ENCODE results near the gene MPC2.
A peak's percentile ranks its signal among the peaks of the same experiment; 100 is the strongest.
"Not testable (repeated sequence)": the region's sequence is repeated elsewhere in the genome, so short reads cannot be mapped to it uniquely, and the experiment has no call there.

Gene MPC2

DNA sequence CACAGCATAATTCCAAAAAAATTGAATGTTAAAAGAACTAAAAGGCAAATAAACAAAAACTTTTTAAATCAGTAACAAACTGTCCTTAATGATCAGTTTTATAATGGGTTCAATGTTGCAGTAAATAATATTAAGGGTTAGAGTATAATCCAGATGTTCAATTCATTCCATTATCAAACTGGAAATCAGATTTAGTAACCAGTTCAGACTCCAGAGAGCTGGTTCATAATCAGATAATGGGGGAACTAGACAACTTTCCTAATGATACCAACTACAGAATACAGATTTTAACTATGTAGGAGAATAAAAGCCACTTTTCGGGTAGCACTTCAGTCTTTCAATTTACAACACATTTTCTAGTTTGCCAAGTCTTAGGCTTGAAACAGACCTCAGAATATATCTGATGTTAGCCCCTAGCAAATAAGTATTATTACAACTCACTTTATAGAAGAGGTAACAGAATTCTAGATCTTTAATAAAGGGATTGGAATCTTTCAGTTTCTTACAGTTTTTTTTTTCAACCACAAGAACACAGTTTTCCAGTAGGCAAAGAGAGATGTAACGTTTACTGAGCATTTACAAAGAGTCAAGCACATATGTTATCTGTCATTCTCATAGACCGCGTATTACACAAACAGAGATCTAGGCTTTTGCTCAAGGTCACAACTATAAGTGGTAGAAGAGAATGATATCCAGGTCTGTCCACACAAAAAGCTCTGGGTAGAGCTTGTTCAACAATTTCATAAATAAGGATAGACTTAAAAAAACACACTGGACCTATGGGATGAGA, 2.3 kb downstream of the MPC2 start:
- peak; percentile 74 for DNase-seq (ENCODE audit: low spot score)

DNA sequence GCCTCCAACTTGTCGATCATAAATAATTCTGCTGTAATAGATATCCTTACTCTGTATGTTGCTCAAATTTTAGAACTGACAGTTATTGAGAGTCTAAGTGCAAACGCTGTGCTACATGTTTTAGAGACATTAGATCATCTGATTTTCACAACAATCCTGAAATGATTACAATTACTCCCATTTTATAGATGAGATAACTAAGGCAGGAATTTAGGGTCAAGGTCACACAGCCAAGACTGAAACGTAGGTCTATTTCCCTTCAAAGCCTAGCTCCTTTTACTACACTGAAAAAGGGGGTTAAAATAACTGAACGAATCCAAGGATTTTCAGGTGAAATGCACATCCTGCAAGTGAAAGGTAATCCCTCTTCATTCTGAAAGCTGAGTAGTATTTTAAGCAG, 3.1 kb downstream of the MPC2 start:
- DNase-seq (ENCODE audit: low spot score) = no peak

DNA sequence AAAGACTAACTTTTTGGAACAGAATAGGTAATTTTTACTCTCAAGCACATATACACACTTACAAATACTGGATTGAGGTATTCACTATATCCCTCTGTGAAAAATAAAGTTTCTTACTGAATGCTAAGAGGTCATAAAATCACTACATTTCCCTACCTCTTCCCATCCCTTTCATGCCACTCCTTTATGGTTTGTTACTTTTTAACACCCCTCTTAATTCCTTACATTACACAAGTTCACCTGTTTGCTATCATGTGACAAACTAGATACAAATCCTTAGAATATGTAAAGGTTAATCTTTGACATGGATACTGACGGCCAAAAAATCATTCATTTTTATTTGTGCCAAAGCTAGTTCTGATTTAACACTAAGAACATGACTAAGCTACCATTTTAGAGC, 7.1 kb downstream of the MPC2 start:
- no peak for DNase-seq (ENCODE audit: low spot score)

DNA sequence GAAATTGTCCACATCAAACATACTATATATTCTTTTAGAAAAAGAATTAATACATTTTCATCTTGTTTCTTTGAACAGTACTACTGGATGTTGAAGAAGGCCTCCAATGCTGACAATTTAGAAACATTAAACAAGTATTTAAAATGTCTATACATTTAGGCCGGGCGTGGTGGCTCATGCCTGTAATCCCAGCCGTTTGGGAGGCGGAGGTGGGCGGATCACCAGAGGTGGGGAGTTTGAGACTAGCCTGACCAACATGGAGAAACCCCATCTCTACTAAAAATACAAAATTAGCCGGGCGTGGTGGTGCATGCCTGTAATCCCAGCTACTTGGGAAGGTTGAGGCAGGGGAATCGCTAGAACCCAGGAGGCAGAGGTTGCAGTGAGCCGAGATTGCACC, 8.0 kb downstream of the MPC2 start:
- not testable (repeated sequence) for DNase-seq (ENCODE audit: low spot score)

DNA sequence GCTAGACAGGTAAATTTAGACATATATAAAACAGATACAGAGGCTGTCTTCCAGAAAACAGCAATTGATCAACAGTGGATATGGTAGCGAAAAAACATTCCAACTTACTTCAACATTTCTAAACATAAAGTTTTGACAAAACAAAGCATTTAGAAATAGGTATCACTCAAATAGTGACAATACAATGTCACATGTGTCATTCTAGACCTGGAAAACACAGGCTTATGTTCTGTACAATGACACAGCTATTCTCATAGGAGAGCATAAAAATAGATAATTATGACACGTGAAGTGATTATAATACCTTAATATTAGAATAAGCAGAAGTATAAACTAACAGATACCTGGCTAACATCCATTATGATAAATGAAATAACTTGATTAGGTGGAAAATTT, 8.4 kb downstream of the MPC2 start:
- DNase-seq (ENCODE audit: low spot score) = no peak

DNA sequence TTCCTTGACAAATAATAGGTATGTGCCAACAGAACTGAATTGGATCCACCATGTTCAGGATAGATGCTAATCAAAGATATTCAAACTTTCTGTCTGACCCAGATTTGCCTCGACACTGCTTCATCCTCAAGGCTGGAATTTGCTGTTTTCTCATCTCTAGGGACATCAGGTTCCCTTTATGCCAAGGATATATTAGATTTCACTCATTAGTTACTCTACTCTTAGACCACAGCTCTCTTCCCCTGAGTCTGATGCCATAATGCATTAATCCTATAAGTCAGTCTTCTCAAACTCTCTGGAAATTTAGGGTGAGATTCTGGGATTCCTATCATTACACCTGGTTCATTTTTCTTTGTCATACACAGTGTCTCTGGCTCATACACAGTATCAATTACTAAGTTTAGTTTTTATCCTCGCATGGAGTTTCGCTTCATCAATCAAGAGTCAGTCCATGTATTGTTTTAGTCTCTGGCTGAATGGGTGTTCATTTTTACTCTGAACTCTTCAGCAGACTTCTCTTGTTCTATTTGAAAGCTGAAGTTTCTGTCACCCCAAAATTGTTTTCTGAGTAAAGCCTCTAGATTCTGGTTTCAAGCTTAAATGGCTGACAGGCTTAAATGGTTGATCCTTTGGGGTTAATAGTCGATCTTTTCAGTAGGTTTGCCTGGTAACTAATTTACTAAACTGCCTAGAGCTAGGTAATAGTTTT, 9.7 kb downstream of the MPC2 start:
- DNase-seq (ENCODE audit: low spot score) = no peak

DNA sequence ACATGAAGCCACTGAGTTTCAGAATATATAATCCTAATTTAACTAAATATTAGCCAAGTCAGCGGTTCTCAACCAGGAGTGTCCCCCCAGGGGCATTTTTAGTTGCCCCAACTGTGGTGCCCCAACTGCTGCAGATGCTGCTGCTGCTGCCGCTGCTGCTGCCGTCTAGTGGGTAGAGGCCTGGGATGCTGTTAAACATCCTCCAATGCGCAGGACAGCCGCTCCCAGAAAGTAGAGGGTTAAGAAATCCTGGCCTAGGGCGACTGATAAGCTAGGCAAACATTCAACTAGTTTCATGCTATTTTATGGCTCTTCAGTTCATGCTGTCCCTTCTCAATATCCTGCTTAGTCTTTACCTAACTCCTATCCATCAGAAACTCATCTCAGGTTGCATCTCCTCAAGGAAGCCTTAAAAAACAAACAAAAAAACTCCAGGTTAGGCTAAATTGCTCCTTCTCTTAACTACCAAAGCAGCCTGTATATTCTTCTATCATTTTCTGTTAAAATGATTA, 10.3 kb downstream of the MPC2 start:
- DNase-seq (ENCODE audit: low spot score) = no peak

DNA sequence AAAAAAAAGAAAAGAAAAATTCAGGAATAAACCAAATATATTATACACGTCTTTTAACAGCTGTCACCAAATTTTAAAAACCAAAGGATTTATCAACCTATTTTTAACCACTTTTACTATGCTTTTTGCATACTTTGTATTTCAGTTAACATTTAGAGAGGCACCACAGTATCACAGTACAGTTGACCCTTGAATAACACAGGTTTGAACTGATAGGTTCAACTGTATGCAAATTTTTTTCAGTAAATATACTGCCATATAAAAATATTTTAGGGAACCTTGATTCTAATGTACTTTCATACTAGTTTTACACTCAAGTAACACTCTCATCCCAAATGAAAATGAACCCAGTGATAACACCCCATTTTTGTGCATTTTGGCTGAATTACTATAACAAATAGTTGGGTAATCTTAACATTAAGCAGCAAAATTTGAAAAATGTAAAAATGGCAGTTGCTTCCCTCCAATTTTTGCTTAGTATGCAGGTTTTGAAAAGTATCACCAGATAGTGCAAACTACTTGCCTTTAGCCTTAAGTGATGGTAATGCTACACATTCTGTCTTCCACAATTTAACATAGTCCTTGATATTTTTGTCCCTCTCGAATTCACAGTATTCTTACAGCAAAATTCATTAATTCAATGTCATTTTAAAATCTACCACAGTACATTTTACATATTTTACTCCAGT, 12.2 kb downstream of the MPC2 start:
- DNase-seq (ENCODE audit: low spot score) = no peak

DNA sequence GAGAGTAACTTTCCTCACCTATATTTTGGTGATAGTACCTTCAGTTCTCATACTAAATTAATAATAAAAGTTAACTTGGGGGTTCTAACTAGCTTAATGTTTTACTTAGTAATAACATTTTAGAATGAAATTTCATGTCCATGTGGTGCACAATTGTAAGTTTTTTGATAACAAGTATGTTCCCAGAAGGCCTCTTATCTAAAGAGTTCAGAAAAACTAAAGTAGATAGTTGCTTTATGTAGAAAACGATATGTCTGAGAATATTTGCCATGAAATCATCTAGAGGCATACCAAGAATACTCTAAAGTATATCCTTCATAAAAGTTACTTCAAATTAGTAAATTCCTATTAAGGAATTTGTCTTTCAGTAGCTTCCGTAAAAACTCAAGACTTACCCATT, 12.8 kb downstream of the MPC2 start:
- no peak for DNase-seq (ENCODE audit: low spot score)

DNA sequence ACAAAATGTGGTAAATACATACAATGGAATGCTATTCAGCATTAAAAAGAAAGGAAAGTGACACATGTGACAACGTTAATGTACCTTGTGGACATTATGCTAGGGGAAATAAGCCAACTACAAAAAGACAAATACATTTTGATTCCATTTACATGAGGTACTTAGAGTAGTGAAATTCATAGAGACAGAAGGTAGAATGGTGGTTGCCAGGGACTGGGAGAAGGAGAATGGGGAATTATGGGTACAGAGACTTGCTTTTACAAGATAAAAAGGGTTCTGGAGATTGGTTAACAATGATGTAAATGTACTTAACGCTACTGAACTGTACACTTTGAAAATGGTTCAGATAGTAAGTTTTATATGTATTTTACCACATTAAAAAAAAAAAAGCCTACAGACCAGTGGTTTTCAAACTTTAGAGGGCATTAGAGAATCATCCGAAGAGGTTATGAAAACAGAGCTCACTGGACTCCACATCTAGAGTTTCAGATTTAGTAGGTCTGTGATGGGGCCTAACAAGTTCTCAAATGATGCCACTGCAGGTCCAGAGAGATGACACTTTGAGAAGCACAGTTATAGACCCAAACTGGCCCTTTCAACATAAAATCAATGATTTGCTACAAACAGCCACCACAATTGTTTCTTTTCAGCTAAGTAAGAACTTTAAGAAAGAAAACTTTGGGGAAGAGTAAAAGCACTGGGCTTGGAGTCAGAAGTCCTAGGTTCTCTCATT, 13.4 kb downstream of the MPC2 start:
- no peak for DNase-seq (ENCODE audit: low spot score)

DNA sequence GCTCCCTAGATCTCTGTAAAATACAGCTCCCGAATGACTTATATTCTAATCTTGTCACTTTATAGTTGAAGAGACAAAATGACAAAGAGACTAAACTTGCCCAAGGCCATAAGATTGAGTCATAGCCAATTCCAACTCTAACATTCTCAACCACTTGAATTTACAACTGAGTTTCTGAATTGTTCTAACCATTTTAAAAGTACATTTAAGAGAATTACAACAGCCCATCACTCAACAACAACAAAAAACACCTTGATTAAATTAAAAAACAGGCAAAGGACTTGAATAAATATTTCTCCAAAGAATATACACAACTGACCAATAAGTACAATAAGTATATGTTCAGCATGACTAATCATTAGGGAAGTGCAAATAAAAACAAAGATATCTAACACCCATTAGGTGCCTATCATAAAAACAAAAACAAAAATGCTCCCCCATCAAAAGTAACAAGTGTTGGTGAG, 14.2 kb downstream of the MPC2 start:
- DNase-seq (ENCODE audit: low spot score) = no peak

DNA sequence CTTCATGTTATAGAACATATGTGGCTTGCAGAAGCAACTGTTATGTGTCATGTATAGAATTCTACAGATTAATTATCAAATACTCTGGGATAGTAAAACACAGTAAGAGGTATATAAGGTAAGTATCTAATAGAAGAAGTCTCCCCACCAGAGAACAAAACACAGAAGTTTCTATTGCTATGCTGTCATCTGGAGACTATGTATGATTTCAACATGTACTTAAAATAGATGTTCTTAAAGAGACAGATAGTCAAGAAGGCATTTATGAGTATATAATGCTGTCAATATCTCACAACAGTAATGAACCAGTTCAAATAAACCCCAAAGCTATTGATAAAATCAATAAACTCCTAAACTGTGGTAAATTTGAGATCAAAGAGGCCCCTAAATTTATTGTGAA, 14.8 kb downstream of the MPC2 start:
- DNase-seq (ENCODE audit: low spot score) = no peak

DNA sequence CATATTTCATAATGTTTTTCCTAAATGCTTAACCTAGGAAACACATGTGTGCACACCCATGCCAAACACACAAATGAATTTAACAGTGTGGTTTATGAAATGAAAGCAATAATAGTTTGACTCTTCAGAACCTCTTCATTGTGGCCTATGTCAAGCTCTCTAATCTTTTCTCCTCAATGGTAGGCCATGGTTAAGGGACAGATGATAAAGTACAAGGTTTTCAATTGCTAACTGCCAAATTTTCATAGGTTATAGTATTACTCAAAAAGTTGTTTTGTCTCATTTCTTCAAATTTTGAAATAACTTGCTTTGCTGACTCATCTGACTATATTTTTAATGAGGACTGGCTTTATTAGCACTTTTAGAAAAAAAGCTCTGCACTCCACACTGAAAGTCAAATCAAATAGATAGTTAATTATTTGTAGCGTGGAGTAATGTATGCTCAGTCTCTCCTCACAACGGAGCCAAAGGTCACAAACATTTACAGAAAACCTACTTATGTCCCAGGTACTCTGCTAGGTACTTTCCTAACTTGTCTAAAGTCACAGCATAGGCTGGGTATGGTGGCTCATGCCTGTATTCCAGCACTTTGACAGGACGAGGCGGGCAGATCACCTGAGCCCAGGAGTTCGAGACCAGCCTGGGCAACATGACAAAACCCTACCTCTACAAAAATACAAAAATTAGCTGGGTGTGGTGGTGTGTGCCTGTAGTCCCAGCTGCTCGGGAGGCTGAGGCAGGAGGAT, 19.9 kb downstream of the MPC2 start:
- DNase-seq (ENCODE audit: low spot score) = no peak

DNA sequence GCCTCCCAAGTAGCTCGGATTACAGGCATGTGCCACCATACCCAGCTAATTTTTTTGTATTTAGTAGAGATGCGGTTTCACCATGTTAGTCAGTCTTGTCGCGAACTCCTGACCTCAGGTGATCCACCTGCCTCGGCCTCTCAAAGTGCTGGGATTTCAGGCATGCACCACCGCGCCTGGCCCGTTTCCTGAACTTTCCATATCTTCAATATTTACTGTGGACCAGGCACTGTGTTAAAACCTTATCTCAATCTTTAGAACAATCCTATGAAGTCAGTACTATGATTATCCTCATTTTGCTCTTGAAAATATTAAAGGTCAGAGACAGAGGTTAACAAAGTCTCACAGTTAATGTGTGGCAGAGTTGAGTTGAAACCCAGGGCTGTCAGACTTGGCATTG, 21.3 kb downstream of the MPC2 start:
- DNase-seq (ENCODE audit: low spot score) = no peak

DNA sequence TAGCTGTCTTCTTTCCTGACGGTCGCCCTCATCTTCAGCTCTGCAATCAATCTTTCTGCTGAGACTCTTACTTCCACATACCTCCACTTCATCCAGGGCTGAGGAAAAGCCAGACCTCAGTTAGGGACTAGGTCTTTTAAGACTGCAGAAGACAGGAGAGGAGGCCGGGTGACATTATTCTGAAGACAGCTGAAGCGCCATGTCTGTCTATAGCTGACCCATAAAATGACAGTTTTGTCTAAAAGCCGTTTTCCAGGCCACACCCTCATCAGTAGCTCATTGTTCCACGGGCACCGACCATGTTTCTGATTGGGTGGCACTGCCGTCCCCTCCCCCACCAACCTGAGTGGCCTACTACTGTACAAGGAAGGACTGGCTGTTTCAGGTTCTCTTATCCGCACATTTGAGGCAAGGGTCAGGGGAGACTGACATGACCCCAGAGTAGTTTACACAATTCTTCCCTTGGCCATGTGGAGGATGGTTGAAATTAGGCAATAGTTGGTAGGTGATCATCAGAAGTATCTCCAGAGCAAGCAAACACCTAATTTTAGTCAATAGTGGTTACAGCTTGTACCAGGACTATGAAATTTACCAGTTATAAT, 22.9 kb downstream of the MPC2 start, which contains the start of gene ADCY10:
Gene ADCY10 (minus strand): TSS at position 240 of the 602 bp plus-strand sequence. CDS start 8,994 bp downstream, outside the sequence.
- no peak for DNase-seq (ENCODE audit: low spot score)

DNA sequence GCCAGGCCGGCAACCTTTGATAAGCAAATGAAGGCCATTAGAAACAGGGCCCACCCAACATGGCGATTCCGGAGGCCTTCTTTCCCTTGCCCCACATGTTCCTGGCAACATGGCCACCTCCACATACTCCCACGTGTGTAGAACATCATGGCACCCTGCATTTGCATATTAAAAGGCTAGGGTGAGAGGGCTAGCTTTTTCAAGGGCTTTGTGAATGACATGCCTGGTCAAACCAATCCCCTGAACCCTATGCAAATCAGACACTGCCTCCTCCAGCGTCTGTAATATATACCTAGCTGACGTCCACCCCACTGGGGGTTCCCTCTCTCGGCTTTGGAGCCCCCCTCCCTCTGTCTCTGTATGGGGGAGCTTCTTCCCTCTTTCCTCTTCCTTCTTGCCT, 24.6 kb downstream of the MPC2 start:
- DNase-seq (ENCODE audit: low spot score) = no peak

DNA sequence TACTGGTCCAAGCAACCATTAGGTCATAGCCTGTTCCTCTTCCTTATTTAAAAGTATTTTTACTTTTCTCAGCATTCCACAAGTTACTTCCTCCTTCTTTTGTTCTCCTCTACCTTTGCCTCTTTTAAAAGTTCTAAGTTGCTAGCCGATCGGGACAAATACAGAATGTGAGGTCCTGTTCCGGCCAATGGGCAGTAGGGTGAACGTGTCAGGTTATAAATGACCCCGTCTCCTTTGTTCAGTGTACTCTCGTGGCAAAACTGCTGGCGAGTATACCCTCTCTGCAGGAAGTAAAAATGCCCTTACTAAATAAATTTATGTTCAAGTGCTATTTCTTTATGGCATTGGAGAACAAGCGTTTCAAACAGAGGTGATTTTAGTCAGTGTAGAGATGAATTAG, 25.5 kb downstream of the MPC2 start:
- no peak for DNase-seq (ENCODE audit: low spot score)

DNA sequence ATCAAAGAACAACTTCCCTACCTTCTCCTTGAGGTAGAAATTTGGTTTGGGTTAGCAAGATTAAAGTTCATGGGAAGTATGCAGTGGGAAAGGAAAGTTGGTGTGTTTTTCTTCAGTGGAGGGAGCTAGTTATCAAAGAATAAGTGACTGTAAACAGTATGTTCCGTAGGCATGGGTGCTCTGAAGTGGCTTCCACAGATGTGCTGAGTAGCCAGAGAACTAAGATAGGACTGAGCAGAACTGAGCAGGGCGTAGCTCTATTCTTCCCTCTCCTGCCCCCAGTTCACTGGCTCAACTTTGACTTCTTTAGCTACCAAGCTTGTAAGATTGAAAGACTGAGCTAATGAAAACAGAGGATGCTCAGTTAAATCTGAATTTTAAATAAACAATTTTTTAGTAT, 26.3 kb downstream of the MPC2 start:
- DNase-seq (ENCODE audit: low spot score) = no peak

DNA sequence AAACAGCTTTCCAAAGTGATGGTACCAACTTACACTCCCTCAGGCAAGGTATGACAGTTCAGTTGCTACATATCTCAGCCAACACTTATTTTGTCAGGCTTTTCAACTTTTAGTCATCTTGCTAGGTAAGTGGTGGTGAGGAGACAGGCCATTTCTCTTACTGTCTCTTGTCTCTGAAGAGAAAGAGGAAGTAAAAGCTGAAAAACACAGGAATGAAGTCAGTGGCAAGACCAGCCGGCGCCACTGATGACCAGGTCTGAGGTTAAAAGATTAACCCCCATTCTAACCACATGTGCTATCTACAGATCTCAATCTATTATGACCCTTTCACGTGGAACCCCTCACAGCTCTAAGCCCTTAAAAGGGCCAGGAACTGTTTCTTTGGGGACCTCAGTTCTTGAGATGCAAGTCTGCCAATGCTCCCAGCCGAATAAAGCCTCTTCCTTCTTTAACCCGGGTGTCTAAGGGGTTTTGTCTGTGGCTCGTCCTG, 27.1 kb downstream of the MPC2 start:
- DNase-seq (ENCODE audit: low spot score) = peak; percentile 27

DNA sequence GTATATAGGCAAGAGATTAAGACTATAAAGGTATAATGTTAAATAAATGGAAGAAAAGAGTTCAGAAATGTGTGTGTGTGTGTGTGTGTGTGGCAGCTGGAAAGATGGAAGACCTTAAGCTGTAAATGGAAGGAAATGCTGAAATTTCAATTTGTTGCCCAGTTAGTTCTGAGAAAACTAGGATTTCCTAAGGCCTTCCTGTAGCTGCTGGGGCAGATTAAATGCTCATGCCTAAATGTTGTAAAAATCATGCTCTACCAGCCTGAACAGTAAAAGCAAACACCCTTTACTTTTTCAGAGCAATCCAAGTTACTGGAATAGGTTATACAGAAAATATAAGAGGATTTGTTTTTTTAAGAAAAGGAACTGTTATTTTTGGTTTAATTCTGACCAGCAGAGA, 31.2 kb downstream of the MPC2 start:
- no peak for DNase-seq (ENCODE audit: low spot score)

DNA sequence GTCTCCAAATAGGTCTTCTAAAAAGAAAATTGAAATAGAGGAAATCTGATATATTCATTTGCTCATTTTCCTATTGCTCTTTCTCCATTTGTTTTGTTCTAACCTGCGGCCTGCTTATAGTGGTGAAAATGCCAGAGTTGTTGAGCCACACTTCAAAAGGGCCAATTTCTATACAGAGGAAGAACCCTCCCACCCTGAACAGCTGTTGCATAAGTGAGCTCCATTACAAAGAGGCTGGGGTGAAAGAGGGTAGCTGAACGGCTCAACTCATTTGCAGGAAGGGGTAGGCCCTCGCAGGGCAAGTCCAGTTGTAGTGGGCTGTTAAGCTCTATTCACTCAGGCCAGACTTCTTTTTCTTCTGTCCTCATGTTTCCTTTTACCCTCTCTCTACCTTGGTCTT, 31.7 kb downstream of the MPC2 start:
- DNase-seq (ENCODE audit: low spot score) = no peak

Measured in NAMALWA (cell line).